ENCODE measurements around the gene LMO2. TPM values are rescaled to one million over a fixed set of nuclear protein-coding genes. Genes with fewer than 3 reads are reported as not detected.
A peak's percentile ranks its signal among the peaks of the same experiment; 100 is the strongest.
"Not testable (repeated sequence)": the region's sequence is repeated elsewhere in the genome, so short reads cannot be mapped to it uniquely, and the experiment has no call there.

LMO2 gene
- total RNA-seq, 2 experiments from 2014 or later: not detected

GRCh38 chr11:33861386-33861785, 30.5 kb downstream of the LMO2 start:
- Mint-ChIP-seq H3K4me3 (no peak overlapping the region), H3K27me3 (peaks cover 62% of the 10 kb centered on the region), H3K4me1 (no peaks in the 10 kb centered on the region), H3K9me3 (no peaks in the 10 kb centered on the region), H3K36me3 (ENCODE audit: low read depth) (no peaks in the 10 kb centered on the region), H3K27ac (no peak overlapping the region)
- POLR2A ChIA-PET: no interaction called here
- no peak for DNase-seq
- CTCF ChIA-PET: interaction anchor here (1.1 kb wide), 1 partner anchor 187 kb away, joined by 3 read pairs; no protein-coding TSS in a partner anchor

DNA sequence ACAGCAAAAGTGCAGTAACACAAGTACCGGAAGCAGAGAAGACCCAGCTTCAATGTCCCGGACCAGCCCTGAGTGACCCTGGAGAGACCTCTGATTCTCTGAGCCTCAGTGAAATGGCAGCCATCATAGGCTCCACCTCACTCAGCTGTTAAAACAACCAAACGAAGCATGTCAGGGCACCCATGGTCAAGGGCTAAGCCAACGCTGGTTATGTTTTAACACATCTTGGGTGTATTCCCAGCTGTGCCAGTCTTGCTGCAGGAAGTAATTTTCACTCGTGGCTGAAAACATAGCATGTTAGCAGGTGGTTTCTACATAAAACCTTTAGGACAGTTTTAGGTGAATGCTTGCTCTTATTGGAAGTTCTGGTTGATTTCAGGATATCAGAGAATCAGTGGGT, 30.9 kb downstream of the LMO2 start:
- Mint-ChIP-seq H3K27me3 (peaks cover 58% of the 10 kb centered on the region), H3K27ac (no peak overlapping the region), H3K4me3 (no peak overlapping the region), H3K36me3 (ENCODE audit: low read depth) (no peaks in the 10 kb centered on the region), H3K9me3 (no peaks in the 10 kb centered on the region), H3K4me1 (no peaks in the 10 kb centered on the region)
- CTCF ChIA-PET: no interaction called here
- POLR2A ChIA-PET: interaction anchor here (0.6 kb wide), 1 partner anchor 99 kb away, joined by 3 read pairs; no protein-coding TSS in a partner anchor
- DNase-seq: no peak

GRCh38 chr11:33859306-33859705, 32.6 kb downstream of the LMO2 start:
- peaks cover 46% of the 10 kb centered on the region for H3K27me3 Mint-ChIP-seq
- ChIA-PET CTCF (interaction anchor here (0.6 to 1.0 kb wide), 3 partner anchors 10 to 1409 kb away, joined by 3 to 5 read pairs (median 3); no protein-coding TSS in a partner anchor), POLR2A (no interaction called here)
- no peaks in the 10 kb centered on the region for H3K4me1 Mint-ChIP-seq
- no peak overlapping the region for H3K27ac Mint-ChIP-seq
- H3K4me3 Mint-ChIP-seq: no peak overlapping the region
- no peaks in the 10 kb centered on the region for H3K36me3 Mint-ChIP-seq (ENCODE audit: low read depth)
- DNase-seq: no peak
- H3K9me3 Mint-ChIP-seq: no peaks in the 10 kb centered on the region

GRCh38 chr11:33857933-33858371, 33.9 kb downstream of the LMO2 start:
- H3K4me1 Mint-ChIP-seq: no peaks in the 10 kb centered on the region
- peak; percentile 70 for DNase-seq

GRCh38 chr11:33855500-33855899, 36.4 kb downstream of the LMO2 start:
- Mint-ChIP-seq H3K27ac (no peak overlapping the region), H3K4me1 (no peaks in the 10 kb centered on the region), H3K27me3 (peaks cover 40% of the 10 kb centered on the region), H3K4me3 (no peak overlapping the region), H3K36me3 (ENCODE audit: low read depth) (no peaks in the 10 kb centered on the region), H3K9me3 (no peaks in the 10 kb centered on the region)
- CTCF ChIA-PET: no interaction called here
- POLR2A ChIA-PET: no interaction called here
- DNase-seq: no peak

More at GRCh38 chr11:33857933-33858371, 33.9 kb downstream of the LMO2 start:
- H3K9me3 Mint-ChIP-seq: no peaks in the 10 kb centered on the region
- no peak overlapping the region for H3K4me3 Mint-ChIP-seq
- ChIA-PET POLR2A (no interaction called here), CTCF (interaction anchor here (0.7 to 1.0 kb wide), 3 partner anchors 11 to 635 kb away, joined by 3 read pairs; no protein-coding TSS in a partner anchor)
- peaks cover 46% of the 10 kb centered on the region for H3K27me3 Mint-ChIP-seq
- no peaks in the 10 kb centered on the region for H3K36me3 Mint-ChIP-seq (ENCODE audit: low read depth)
- no peak overlapping the region for H3K27ac Mint-ChIP-seq

DNA sequence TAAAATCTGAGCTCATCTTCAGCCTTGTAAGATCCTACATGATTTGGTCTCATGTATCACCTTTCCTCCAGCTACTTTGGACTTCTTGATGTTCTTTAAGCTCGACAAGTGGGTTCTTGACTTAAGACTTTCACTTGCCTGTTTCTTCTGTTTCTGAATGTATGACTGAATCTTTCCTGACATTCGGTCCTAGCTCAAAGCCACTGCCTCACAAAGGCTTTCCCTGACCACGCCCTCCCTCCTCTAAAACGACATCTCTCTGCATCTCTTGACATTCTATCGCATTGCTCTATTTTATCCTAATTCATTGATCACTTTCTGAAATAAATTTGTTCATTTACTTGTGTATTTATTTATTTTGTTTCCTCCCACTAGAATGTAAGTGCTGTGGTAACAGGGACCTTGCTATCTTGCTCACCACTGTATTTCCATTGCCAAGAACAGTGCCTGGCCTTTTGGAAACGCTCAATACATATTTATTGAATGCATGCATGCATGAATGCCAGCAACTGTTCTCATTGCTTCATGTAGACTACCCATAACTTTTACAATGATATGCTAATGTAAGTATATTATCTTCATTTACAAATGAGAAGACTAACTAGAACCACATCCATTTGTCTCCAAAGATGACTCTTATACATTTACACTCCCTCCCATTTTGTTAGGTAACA, 43.0 kb downstream of the LMO2 start:
- Mint-ChIP-seq H3K9me3 (no peaks in the 10 kb centered on the region), H3K4me1 (no peaks in the 10 kb centered on the region), H3K27me3 (peaks cover 45% of the 10 kb centered on the region), H3K27ac (no peak overlapping the region), H3K4me3 (no peak overlapping the region), H3K36me3 (ENCODE audit: low read depth) (no peaks in the 10 kb centered on the region)
- DNase-seq: no peak
- CTCF ChIA-PET: no interaction called here
- POLR2A ChIA-PET: no interaction called here

GRCh38 chr11:33847251-33847650, 44.6 kb downstream of the LMO2 start:
- Mint-ChIP-seq H3K27ac (no peak overlapping the region), H3K36me3 (ENCODE audit: low read depth) (no peaks in the 10 kb centered on the region), H3K4me1 (no peaks in the 10 kb centered on the region), H3K27me3 (peaks cover 37% of the 10 kb centered on the region), H3K9me3 (no peaks in the 10 kb centered on the region), H3K4me3 (no peak overlapping the region)
- DNase-seq: no peak
- POLR2A ChIA-PET: no interaction called here
- CTCF ChIA-PET: no interaction called here

DNA sequence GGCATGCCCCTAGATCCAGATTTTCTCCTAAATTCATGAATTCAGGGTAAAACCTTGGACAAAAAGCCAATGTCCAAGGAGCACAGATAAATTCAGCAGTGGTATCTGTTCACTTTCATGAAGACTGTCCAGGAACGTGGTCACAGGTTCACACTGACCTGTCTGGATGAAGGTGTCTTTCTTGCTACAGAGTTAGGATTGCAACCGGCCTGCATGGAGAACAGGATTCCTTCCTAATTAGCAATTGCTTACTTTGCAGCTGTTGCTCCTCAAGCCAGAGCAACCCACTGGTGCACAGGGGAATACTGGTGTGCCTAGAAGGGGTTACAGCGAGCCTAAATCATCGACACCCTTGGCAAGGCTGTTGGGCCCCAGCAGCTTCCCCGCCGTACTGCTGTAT, 47.6 kb downstream of the LMO2 start:
- H3K4me3 Mint-ChIP-seq: no peak overlapping the region
- H3K9me3 Mint-ChIP-seq: no peaks in the 10 kb centered on the region
- H3K4me1 Mint-ChIP-seq: no peaks in the 10 kb centered on the region
- CTCF ChIA-PET: interaction anchor here (0.6 kb wide), 1 partner anchor 159 kb away, joined by 3 read pairs; no protein-coding TSS in a partner anchor
- no peak for DNase-seq
- H3K27me3 Mint-ChIP-seq: peaks cover 45% of the 10 kb centered on the region
- POLR2A ChIA-PET: no interaction called here
- H3K36me3 Mint-ChIP-seq (ENCODE audit: low read depth): no peaks in the 10 kb centered on the region
- H3K27ac Mint-ChIP-seq: no peak overlapping the region

GRCh38 chr11:33843018-33843417, 48.9 kb downstream of the LMO2 start:
- ChIA-PET CTCF (no interaction called here), POLR2A (no interaction called here)
- Mint-ChIP-seq H3K36me3 (ENCODE audit: low read depth) (no peaks in the 10 kb centered on the region), H3K9me3 (no peaks in the 10 kb centered on the region), H3K4me3 (no peak overlapping the region), H3K27ac (no peak overlapping the region), H3K4me1 (no peaks in the 10 kb centered on the region), H3K27me3 (peaks cover 45% of the 10 kb centered on the region)
- DNase-seq: no peak

- Mint-ChIP-seq H3K27ac (no peak overlapping the region), H3K4me1 (no peaks in the 10 kb centered on the region), H3K9me3 (no peaks in the 10 kb centered on the region), H3K27me3 (peaks cover 43% of the 10 kb centered on the region), H3K4me3 (no peak overlapping the region), H3K36me3 (ENCODE audit: low read depth) (no peaks in the 10 kb centered on the region)
- POLR2A ChIA-PET: no interaction called here
- CTCF ChIA-PET: interaction anchor here (1.0 kb wide), 1 partner anchor 362 kb away, joined by 3 read pairs; no protein-coding TSS in a partner anchor
- no peak for DNase-seq
Observed at GRCh38 chr11:33842236-33842915, 49.5 kb downstream of the LMO2 start.

DNA sequence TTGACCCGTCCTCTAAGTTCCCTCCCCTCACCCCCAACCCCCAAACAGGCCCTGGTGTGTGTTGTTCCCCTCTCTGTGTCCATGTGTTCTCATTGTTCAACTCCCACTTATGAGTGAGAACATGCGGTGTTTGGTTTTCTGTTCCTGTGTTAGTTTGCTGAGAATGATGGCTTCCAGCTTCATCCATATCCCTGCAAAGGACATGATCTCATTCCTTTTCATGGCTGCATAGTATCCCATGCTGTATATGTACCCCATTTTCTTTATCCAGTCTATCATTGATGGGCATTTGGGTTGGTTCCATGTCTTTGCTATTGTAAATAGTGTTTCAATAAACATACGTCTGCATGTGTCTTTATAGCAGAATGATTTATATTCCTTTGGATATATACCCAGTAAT, 53.6 kb downstream of the LMO2 start:
- H3K4me1 Mint-ChIP-seq; H3K27ac Mint-ChIP-seq; CTCF ChIA-PET; POLR2A ChIA-PET; DNase-seq; H3K4me3 Mint-ChIP-seq; H3K9me3 Mint-ChIP-seq; H3K36me3 Mint-ChIP-seq (ENCODE audit: low read depth): not testable (repeated sequence)
- H3K27me3 Mint-ChIP-seq: peaks cover 25% of the 10 kb centered on the region

GRCh38 chr11:33837334-33837733, 54.5 kb downstream of the LMO2 start:
- H3K9me3 Mint-ChIP-seq; DNase-seq; POLR2A ChIA-PET; H3K4me3 Mint-ChIP-seq; H3K27ac Mint-ChIP-seq; CTCF ChIA-PET; H3K4me1 Mint-ChIP-seq; H3K36me3 Mint-ChIP-seq (ENCODE audit: low read depth): not testable (repeated sequence)
- peaks cover 27% of the 10 kb centered on the region for H3K27me3 Mint-ChIP-seq

- no peaks in the 10 kb centered on the region for H3K36me3 Mint-ChIP-seq (ENCODE audit: low read depth)
- no peaks in the 10 kb centered on the region for H3K4me1 Mint-ChIP-seq
- no peak for DNase-seq
- no peak overlapping the region for H3K4me3 Mint-ChIP-seq
- no peak overlapping the region for H3K27ac Mint-ChIP-seq
- H3K27me3 Mint-ChIP-seq: peaks cover 24% of the 10 kb centered on the region
- no peaks in the 10 kb centered on the region for H3K9me3 Mint-ChIP-seq
- CTCF ChIA-PET: interaction anchor here (0.6 to 1.5 kb wide), 4 partner anchors 16 to 176 kb away, joined by 3 to 5 read pairs (median 4); no protein-coding TSS in a partner anchor
- POLR2A ChIA-PET: no interaction called here
Observed at GRCh38 chr11:33835143-33835878, 56.6 kb downstream of the LMO2 start.

All from activated CD4-positive, alpha-beta T cell treated with anti-CD3 and anti-CD28 coated beads, Interleukin-2, amount 10 ng/mL, durations not matched to agents 7 days and 5 days (primary cell).